ENCODE measurements around the gene APCDD1.

DNA sequence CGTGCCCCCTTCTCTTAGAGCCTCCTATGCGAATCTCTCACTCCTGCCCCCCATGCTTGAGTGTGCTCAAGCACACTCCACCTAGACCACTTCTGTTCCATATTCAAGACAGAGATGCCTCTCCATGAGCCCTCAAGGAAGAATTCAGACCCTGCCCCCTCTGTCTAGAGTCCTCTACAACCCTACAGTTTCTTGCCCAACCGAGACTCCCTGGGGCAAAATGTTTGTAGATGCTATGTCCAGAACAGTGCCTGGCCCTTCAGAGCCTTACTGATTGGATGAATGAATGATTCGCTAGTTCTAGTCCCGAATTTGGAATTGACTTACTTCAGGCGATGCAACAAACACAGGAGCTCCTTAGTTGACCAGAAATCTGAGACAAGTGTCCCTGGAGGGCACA is 8.7 kb downstream of the APCDD1 start:
- TF ChIP-seq, protein P1, sequence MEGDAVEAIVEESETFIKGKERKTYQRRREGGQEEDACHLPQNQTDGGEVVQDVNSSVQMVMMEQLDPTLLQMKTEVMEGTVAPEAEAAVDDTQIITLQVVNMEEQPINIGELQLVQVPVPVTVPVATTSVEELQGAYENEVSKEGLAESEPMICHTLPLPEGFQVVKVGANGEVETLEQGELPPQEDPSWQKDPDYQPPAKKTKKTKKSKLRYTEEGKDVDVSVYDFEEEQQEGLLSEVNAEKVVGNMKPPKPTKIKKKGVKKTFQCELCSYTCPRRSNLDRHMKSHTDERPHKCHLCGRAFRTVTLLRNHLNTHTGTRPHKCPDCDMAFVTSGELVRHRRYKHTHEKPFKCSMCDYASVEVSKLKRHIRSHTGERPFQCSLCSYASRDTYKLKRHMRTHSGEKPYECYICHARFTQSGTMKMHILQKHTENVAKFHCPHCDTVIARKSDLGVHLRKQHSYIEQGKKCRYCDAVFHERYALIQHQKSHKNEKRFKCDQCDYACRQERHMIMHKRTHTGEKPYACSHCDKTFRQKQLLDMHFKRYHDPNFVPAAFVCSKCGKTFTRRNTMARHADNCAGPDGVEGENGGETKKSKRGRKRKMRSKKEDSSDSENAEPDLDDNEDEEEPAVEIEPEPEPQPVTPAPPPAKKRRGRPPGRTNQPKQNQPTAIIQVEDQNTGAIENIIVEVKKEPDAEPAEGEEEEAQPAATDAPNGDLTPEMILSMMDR (conservative IDR thresholded peaks at IDR 0.05; ENCODE audit: low read depth in 2 of 2): no peak
- TF ChIP-seq EZH2phosphoT487 (IDR thresholded peaks at IDR 0.05; ENCODE audit: unreplicated experiment) (no peak), POLR2AphosphoS5 (IDR thresholded peaks at IDR 0.05; ENCODE audit: low read depth) (no peak), STAT1 (IDR thresholded peaks at IDR 0.05; ENCODE audit: unreplicated experiment) (no peak), EZH2 (IDR thresholded peaks at IDR 0.05; ENCODE audit: low read depth, unreplicated experiment) (no peak), ZNF331 (CRISPR knock-in tag; IDR thresholded peaks at IDR 0.05; ENCODE audit: low read depth) (no peak), JUNB (IDR thresholded peaks at IDR 0.05; ENCODE audit: unreplicated experiment) (no peak), CREB1 (CRISPR knock-in tag; IDR thresholded peaks at IDR 0.05; ENCODE audit: low read depth) (no peak), ZNF114 (CRISPR knock-in tag; IDR thresholded peaks at IDR 0.05) (no peak), NANOG (IDR thresholded peaks at IDR 0.05; ENCODE audit: borderline replicate concordance) (no peak)
- TF ChIP-seq, protein P2, sequence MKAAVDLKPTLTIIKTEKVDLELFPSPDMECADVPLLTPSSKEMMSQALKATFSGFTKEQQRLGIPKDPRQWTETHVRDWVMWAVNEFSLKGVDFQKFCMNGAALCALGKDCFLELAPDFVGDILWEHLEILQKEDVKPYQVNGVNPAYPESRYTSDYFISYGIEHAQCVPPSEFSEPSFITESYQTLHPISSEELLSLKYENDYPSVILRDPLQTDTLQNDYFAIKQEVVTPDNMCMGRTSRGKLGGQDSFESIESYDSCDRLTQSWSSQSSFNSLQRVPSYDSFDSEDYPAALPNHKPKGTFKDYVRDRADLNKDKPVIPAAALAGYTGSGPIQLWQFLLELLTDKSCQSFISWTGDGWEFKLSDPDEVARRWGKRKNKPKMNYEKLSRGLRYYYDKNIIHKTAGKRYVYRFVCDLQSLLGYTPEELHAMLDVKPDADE (IDR thresholded peaks at IDR 0.05): no peak
- TF ChIP-seq, protein P3, sequence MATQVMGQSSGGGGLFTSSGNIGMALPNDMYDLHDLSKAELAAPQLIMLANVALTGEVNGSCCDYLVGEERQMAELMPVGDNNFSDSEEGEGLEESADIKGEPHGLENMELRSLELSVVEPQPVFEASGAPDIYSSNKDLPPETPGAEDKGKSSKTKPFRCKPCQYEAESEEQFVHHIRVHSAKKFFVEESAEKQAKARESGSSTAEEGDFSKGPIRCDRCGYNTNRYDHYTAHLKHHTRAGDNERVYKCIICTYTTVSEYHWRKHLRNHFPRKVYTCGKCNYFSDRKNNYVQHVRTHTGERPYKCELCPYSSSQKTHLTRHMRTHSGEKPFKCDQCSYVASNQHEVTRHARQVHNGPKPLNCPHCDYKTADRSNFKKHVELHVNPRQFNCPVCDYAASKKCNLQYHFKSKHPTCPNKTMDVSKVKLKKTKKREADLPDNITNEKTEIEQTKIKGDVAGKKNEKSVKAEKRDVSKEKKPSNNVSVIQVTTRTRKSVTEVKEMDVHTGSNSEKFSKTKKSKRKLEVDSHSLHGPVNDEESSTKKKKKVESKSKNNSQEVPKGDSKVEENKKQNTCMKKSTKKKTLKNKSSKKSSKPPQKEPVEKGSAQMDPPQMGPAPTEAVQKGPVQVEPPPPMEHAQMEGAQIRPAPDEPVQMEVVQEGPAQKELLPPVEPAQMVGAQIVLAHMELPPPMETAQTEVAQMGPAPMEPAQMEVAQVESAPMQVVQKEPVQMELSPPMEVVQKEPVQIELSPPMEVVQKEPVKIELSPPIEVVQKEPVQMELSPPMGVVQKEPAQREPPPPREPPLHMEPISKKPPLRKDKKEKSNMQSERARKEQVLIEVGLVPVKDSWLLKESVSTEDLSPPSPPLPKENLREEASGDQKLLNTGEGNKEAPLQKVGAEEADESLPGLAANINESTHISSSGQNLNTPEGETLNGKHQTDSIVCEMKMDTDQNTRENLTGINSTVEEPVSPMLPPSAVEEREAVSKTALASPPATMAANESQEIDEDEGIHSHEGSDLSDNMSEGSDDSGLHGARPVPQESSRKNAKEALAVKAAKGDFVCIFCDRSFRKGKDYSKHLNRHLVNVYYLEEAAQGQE (IDR thresholded peaks at IDR 0.05; ENCODE audit: unreplicated experiment): no peak
- TF ChIP-seq, protein P4, sequence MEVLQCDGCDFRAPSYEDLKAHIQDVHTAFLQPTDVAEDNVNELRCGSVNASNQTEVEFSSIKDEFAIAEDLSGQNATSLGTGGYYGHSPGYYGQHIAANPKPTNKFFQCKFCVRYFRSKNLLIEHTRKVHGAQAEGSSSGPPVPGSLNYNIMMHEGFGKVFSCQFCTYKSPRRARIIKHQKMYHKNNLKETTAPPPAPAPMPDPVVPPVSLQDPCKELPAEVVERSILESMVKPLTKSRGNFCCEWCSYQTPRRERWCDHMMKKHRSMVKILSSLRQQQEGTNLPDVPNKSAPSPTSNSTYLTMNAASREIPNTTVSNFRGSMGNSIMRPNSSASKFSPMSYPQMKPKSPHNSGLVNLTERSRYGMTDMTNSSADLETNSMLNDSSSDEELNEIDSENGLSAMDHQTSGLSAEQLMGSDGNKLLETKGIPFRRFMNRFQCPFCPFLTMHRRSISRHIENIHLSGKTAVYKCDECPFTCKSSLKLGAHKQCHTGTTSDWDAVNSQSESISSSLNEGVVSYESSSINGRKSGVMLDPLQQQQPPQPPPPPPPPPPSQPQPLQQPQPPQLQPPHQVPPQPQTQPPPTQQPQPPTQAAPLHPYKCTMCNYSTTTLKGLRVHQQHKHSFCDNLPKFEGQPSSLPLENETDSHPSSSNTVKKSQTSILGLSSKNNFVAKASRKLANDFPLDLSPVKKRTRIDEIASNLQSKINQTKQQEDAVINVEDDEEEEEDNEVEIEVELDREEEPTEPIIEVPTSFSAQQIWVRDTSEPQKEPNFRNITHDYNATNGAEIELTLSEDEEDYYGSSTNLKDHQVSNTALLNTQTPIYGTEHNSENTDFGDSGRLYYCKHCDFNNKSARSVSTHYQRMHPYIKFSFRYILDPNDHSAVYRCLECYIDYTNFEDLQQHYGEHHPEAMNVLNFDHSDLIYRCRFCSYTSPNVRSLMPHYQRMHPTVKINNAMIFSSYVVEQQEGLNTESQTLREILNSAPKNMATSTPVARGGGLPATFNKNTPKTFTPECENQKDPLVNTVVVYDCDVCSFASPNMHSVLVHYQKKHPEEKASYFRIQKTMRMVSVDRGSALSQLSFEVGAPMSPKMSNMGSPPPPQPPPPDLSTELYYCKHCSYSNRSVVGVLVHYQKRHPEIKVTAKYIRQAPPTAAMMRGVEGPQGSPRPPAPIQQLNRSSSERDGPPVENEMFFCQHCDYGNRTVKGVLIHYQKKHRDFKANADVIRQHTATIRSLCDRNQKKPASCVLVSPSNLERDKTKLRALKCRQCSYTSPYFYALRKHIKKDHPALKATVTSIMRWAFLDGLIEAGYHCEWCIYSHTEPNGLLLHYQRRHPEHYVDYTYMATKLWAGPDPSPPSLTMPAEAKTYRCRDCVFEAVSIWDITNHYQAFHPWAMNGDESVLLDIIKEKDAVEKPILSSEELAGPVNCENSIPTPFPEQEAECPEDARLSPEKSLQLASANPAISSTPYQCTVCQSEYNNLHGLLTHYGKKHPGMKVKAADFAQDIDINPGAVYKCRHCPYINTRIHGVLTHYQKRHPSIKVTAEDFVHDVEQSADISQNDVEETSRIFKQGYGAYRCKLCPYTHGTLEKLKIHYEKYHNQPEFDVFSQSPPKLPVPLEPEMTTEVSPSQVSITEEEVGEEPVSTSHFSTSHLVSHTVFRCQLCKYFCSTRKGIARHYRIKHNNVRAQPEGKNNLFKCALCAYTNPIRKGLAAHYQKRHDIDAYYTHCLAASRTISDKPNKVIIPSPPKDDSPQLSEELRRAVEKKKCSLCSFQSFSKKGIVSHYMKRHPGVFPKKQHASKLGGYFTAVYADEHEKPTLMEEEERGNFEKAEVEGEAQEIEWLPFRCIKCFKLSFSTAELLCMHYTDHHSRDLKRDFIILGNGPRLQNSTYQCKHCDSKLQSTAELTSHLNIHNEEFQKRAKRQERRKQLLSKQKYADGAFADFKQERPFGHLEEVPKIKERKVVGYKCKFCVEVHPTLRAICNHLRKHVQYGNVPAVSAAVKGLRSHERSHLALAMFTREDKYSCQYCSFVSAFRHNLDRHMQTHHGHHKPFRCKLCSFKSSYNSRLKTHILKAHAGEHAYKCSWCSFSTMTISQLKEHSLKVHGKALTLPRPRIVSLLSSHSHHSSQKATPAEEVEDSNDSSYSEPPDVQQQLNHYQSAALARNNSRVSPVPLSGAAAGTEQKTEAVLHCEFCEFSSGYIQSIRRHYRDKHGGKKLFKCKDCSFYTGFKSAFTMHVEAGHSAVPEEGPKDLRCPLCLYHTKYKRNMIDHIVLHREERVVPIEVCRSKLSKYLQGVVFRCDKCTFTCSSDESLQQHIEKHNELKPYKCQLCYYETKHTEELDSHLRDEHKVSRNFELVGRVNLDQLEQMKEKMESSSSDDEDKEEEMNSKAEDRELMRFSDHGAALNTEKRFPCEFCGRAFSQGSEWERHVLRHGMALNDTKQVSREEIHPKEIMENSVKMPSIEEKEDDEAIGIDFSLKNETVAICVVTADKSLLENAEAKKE (CRISPR knock-in tag; IDR thresholded peaks at IDR 0.05): no peak

Measured in GM23338 (cell line).